Stomach (tissue), 4 donors: ENCODE measurements around the gene C1QBP.

ENCODE experiments used
- CTCF ChIP-seq, 7 experiments: fragments of 450-650 bp in 4 of 7; fragments of 200-600 bp in 3 of 7; sonication (generic) in 3 of 7; IDR thresholded peaks; one replicate each; pipeline ENCODE4 v1.5.1; 2016 to 2019; ENCODE audit warnings: antibody characterized with exemption in 7 of 7, control low read depth in 2 of 7, mild to moderate bottlenecking in 1 of 7
- POLR2A ChIP-seq, 4 donors: fragments of 450-650 bp; IDR thresholded peaks; one replicate each; pipeline ENCODE4 v1.6.1; 2016; ENCODE audit warnings: antibody characterized with exemption in 4 of 4, control low read depth in 2 of 4, mild to moderate bottlenecking in 1 of 4, moderate library complexity in 1 of 4
- POLR2AphosphoS5 ChIP-seq, 3 donors: sonication (generic); formaldehyde crosslinking; IDR thresholded peaks; one replicate each; pipeline ENCODE4 v1.6.1; 2016; ENCODE audit warnings: antibody characterized with exemption in 3 of 3

- TF ChIP-seq CTCF (IDR thresholded peaks at IDR 0.05) (no peak), POLR2AphosphoS5 (IDR thresholded peaks at IDR 0.05) (peak; percentile 53 to 90 (median 89)), POLR2A (IDR thresholded peaks at IDR 0.05) (peak in 2 of 4 donors; percentile 68 to 77)
These were observed 47.5 kb upstream of the C1QBP start, which contains the start of gene MIS12 for GRCh38 chr17:5486206-5487124.
